Measurements from ENCODE around the gene KCNK10.

KCNK10 gene

GRCh38 chr14:88300817-88301216 lies 22.3 kb downstream of the KCNK10 start:
- CTCF ChIA-PET: no interaction called here
- POLR2A ChIA-PET: no interaction called here
- TF ChIP-seq CTCF (IDR thresholded peaks at IDR 0.05; ENCODE audit: insufficient read depth, low read length, missing control alignments): no peak
- H3K4me3 ChIP-seq (ENCODE audit: low read depth, low read length): no peak overlapping the region
- DNase-seq (ENCODE audit: low read depth, low spot score): no peak

- ChIA-PET CTCF (no interaction called here), POLR2A (no interaction called here)
- DNase-seq (ENCODE audit: low read depth, low spot score): no peak
- H3K4me3 ChIP-seq (ENCODE audit: low read depth, low read length): no peak overlapping the region
- no peak for TF ChIP-seq CTCF (IDR thresholded peaks at IDR 0.05; ENCODE audit: insufficient read depth, low read length, missing control alignments)
Measured at GRCh38 chr14:88299865-88300530, 23.1 kb downstream of the KCNK10 start.

- ChIA-PET CTCF (no interaction called here), POLR2A (no interaction called here)
- no peak for TF ChIP-seq CTCF (IDR thresholded peaks at IDR 0.05; ENCODE audit: insufficient read depth, low read length, missing control alignments)
- DNase-seq (ENCODE audit: low read depth, low spot score): no peak
- H3K4me3 ChIP-seq (ENCODE audit: low read depth, low read length): no peak overlapping the region
Measured at GRCh38 chr14:88297306-88297705, 25.8 kb downstream of the KCNK10 start.

- CTCF ChIA-PET: no interaction called here
- POLR2A ChIA-PET: no interaction called here
- H3K4me3 ChIP-seq (ENCODE audit: low read depth, low read length): no peak overlapping the region
- DNase-seq (ENCODE audit: low read depth, low spot score): no peak
- no peak for TF ChIP-seq CTCF (IDR thresholded peaks at IDR 0.05; ENCODE audit: insufficient read depth, low read length, missing control alignments)
Measured at GRCh38 chr14:88296351-88296750, 26.7 kb downstream of the KCNK10 start.

GRCh38 chr14:88289996-88290395 lies 33.1 kb downstream of the KCNK10 start:
- POLR2A ChIA-PET: no interaction called here
- CTCF ChIA-PET: no interaction called here
- no peak for DNase-seq (ENCODE audit: low read depth, low spot score)
- TF ChIP-seq CTCF (IDR thresholded peaks at IDR 0.05; ENCODE audit: insufficient read depth, low read length, missing control alignments): no peak
- H3K4me3 ChIP-seq (ENCODE audit: low read depth, low read length): no peak overlapping the region

- TF ChIP-seq CTCF (IDR thresholded peaks at IDR 0.05; ENCODE audit: insufficient read depth, low read length, missing control alignments): no peak
- no peak for DNase-seq (ENCODE audit: low read depth, low spot score)
- ChIA-PET CTCF (no interaction called here), POLR2A (interaction anchor here (0.7 kb wide), 1 partner anchor 297 kb away, joined by 3 read pairs; no protein-coding TSS in a partner anchor)
- no peak overlapping the region for H3K4me3 ChIP-seq (ENCODE audit: low read depth, low read length)
Measured at GRCh38 chr14:88289234-88289633, 33.8 kb downstream of the KCNK10 start.
